Transverse colon (tissue), 4 donors: ENCODE measurements around the gene VGLL4. TPM values are rescaled to one million over a fixed set of nuclear protein-coding genes. Genes with fewer than 3 reads are reported as not detected.

Experiments used
- DNase-seq: peaks from one replicate; pipeline ENCODE4 v3.0.0-alpha.2; 2019
- H3K27ac ChIP-seq, 4 donors: fragments of 200-600 bp; sonication (generic); 2 replicates each; pipeline ENCODE4 v1.5.1; 2016 to 2018; ENCODE audit warnings: inconsistent platforms in 4 of 4
- H3K27me3 ChIP-seq: fragments of 200-600 bp; sonication (generic); 2 replicates; pipeline ENCODE4 v1.5.1; 2017; ENCODE audit warnings: inconsistent platforms
- H3K36me3 ChIP-seq, 4 donors: fragments of 200-600 bp; sonication (generic); 2 replicates each; pipeline ENCODE4 v1.5.1; 2017 to 2019; ENCODE audit warnings: inconsistent platforms in 4 of 4
- H3K4me1 ChIP-seq, 4 donors: fragments of 200-600 bp; sonication (generic); 2 replicates each; pipeline ENCODE4 v1.5.1; 2017 to 2020; ENCODE audit warnings: inconsistent platforms in 4 of 4
- H3K4me3 ChIP-seq, 4 donors: fragments of 200-600 bp; sonication (generic); 1 replicate in 1 of 4; 2 replicates in 3 of 4; pipeline versions ENCODE4 v1.5.1 to v1.6.1; 2017 to 2019; ENCODE audit warnings: inconsistent platforms in 4 of 4
- H3K9me3 ChIP-seq, 2 donors: fragments of 200-600 bp; sonication (generic); 2 replicates each; pipeline ENCODE4 v1.5.1; 2017 to 2019; ENCODE audit warnings: inconsistent platforms in 2 of 2
- EP300 ChIP-seq: sonication (generic); formaldehyde crosslinking; IDR thresholded peaks from one replicate; pipeline ENCODE4 v1.6.1; 2017; ENCODE audit warnings: antibody characterized with exemption, low read depth
- POLR2A ChIP-seq: fragments of 450-650 bp; IDR thresholded peaks from one replicate; pipeline ENCODE4 v1.6.1; 2016; ENCODE audit warnings: antibody characterized with exemption, mild to moderate bottlenecking, moderate library complexity
- POLR2AphosphoS5 ChIP-seq, 3 donors: sonication (generic); formaldehyde crosslinking; IDR thresholded peaks; one replicate each; pipeline ENCODE4 v1.6.1; 2016; ENCODE audit warnings: antibody characterized with exemption in 3 of 3
- WGBS, 2 donors: methylation state at CpG; one replicate each; pipeline ENCODE4 v1.1.5; 2018; ENCODE audit warnings: low coverage in 1 of 2; 5-methylcytosine and 5-hydroxymethylcytosine counted together
- in situ Hi-C, 4 donors: fragments of 200-750 bp; cut with MboI; loops; one replicate each; pipeline versions ENCODE4 v1.15.0 to v1.15.1; 2017; ENCODE audit warnings: low sequenced_read_pairs in 3 of 4, low pct_ligation_motif_present in 1 of 4, low pct_unique_long_range_greater_than_20kb in 1 of 4
- intact Hi-C: fragments of 100-400 bp; cut with DNase I; formaldehyde crosslinking; loops from one replicate; pipeline ENCODE4 v1.15.1; 2023; ENCODE audit warnings: low total_unique reads
- total RNA-seq, 4 donors: library from RNA; depleted of rRNA; stranded (reverse); fragments of >200 nt; gene quantifications; one replicate each; pipeline ENCODE4 v1.1.0, GENCODE V29; 2016
- TF ChIP-seq, protein P1 (sequence below), 5 experiments: fragments of 200-600 bp in 3 of 5; fragments of 450-650 bp in 2 of 5; sonication (generic) in 3 of 5; IDR thresholded peaks; 1 replicate in 2 of 5; 2 replicates in 3 of 5; pipeline ENCODE4 v1.5.1; 2016 to 2017; ENCODE audit warnings: antibody characterized with exemption in 5 of 5, inconsistent platforms in 3 of 5, mild to moderate bottlenecking in 2 of 5, moderate library complexity in 1 of 5

VGLL4 gene
- total RNA-seq, 4 donors from 2014 or later, result 67.3 to 175 (median 95.0) TPM

DNA sequence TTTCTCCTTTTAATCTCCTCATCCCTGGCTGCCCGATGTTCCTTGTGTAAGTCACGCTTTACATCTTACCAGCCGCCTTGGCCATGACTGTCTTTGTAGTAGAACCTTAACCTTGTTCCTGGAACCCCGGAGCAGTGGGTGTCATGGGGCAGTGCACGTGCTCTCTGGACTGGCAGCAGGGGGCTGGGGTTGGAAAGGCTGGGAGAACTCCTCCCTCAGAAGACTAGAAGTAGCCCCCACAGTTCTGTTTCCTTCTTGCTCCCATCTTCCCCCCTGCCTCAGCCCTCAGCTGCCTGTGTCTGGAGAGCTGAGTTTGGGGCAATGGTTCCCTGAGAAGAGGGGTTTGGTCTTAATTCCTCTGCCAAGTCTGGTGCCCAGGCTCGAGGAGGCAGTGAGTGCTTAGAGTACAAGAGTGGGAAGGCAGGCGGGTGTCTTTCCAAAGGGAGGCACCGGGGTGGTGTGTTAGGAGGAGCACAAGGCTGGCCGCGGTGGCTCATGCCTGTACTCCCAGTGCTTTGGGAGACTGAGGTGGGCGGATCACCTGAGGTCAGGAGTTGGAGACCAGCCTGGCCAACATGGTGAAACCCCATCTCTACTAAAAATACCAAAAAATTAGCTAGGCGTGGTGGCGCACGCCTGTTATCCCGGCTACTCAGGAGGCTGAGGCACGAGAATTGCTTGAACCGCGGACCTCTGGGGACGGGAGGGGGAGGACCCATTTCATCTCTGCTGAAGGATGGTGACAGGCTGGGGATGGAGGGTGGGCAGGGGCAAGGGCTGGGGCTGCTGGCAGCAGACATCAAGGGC, 100.4 kb downstream of the VGLL4 start:
- no peak overlapping the region for H3K4me3 ChIP-seq
- no peaks in the 10 kb centered on the region for H3K9me3 ChIP-seq
- no peak overlapping the region for H3K27ac ChIP-seq
- in situ Hi-C loops, result no loop called here
- 90 to 94% methylated on average over 6 to 19 of the region's 19 CpGs for WGBS, 2 donors
- H3K27me3 ChIP-seq, result no peaks in the 10 kb centered on the region
- TF ChIP-seq, protein P1, sequence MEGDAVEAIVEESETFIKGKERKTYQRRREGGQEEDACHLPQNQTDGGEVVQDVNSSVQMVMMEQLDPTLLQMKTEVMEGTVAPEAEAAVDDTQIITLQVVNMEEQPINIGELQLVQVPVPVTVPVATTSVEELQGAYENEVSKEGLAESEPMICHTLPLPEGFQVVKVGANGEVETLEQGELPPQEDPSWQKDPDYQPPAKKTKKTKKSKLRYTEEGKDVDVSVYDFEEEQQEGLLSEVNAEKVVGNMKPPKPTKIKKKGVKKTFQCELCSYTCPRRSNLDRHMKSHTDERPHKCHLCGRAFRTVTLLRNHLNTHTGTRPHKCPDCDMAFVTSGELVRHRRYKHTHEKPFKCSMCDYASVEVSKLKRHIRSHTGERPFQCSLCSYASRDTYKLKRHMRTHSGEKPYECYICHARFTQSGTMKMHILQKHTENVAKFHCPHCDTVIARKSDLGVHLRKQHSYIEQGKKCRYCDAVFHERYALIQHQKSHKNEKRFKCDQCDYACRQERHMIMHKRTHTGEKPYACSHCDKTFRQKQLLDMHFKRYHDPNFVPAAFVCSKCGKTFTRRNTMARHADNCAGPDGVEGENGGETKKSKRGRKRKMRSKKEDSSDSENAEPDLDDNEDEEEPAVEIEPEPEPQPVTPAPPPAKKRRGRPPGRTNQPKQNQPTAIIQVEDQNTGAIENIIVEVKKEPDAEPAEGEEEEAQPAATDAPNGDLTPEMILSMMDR (IDR thresholded peaks at IDR 0.05), result no peak
- TF ChIP-seq EP300, result no peak
- TF ChIP-seq POLR2AphosphoS5 (IDR thresholded peaks at IDR 0.05), result no peak
- TF ChIP-seq POLR2A, result no peak
- no peaks in the 10 kb centered on the region for H3K36me3 ChIP-seq
- H3K4me1 ChIP-seq, result peaks cover 0 to 11% (median 2%) of the 10 kb centered on the region in 4 donors
- no peak for DNase-seq
- intact Hi-C loops, result no loop called here

DNA sequence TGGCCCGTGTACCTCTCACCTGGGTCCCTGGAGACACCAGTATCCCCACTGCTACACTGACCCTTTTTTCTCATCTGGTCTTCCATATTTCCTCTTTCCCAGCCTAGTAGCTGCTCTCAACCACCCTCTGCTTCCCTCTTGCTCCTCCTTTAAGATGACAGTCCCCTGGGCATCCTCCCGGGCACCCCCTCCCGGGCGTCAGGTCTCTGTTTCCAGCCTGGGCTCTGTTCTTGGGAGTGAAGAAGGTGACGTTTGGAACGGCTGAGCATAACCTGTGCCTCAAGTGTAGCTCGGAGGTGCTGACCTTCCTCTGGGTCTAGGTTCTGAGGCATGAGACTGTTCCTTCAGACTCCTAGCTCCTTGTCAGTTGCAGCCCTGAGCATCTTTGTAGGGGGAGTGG, 101.2 kb downstream of the VGLL4 start:
- no peaks in the 10 kb centered on the region for H3K36me3 ChIP-seq
- no peak overlapping the region for H3K4me3 ChIP-seq
- no peaks in the 10 kb centered on the region for H3K9me3 ChIP-seq
- peaks cover 0 to 11% (median 2%) of the 10 kb centered on the region in 4 donors for H3K4me1 ChIP-seq
- H3K27ac ChIP-seq, result no peak overlapping the region
- no peaks in the 10 kb centered on the region for H3K27me3 ChIP-seq
- intact Hi-C loops, result no loop called here
- TF ChIP-seq POLR2A, result no peak
- TF ChIP-seq, protein P1 (IDR thresholded peaks at IDR 0.05), result no peak
- no peak for TF ChIP-seq EP300
- TF ChIP-seq POLR2AphosphoS5 (IDR thresholded peaks at IDR 0.05), result no peak
- in situ Hi-C loops, result no loop called here
- 91 to 100% methylated on average over 2 to 7 of the region's 7 CpGs for whole genome bisulfite sequencing, 2 donors
- DNase-seq, result no peak

DNA sequence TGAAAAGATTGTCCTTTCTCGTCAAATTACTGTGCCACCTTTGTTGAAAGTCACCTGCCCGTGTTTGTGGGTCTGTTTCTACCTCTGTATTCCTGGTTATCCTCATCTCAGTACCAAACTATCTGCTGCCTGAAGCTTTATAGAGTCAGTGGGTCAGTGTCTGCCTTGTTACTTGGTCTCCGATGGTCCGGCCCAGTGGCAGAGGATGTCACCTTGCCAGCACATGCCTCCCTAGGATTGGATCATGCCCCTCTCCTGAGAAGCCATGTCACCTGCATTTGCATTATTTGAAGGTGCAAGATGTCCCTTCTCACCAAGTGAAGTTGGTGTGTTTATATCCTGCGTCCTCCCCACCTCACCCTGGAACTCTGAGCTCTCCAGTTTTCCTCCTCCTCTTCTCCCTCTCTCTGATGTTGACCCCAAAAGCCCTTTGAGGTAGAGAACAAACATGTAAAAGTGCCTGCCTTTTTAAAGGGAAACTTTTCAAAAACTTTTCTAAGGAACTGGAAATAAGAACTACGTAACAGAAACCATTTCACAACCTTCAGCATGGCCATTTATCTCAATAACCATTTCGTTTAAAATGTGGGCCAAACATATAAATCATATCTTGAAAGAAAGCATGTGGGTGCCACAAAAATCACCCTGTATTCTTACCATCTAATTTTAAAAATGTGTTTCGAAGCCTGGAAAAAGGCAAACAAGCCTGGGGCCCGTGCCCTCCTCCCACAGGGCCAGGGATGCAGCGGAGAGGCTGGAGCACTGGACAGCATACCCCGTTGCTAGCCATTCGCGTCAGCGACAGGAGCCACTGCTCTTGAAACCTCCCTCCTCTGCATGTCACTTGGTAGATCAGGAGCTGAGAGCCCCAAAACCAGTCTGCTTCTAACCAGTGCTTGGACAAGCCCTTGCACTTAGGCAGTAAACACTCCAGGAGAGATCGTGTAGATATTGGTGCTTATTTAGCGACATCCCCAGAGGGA, 102.1 kb downstream of the VGLL4 start:
- Histone ChIP-seq H3K27ac (peak overlapping the region in 2 of 4 donors; percentile 22 to 37), H3K4me1 (peaks cover 0 to 11% (median 2%) of the 10 kb centered on the region in 4 donors), H3K9me3 (no peaks in the 10 kb centered on the region), H3K36me3 (no peaks in the 10 kb centered on the region), H3K27me3 (no peaks in the 10 kb centered on the region), H3K4me3 (no peak overlapping the region)
- in situ Hi-C loops, result no loop called here
- TF ChIP-seq, protein P1 (IDR thresholded peaks at IDR 0.05), result no peak
- peak in 2 of 3 donors; percentile 37 to 52 for TF ChIP-seq POLR2AphosphoS5 (IDR thresholded peaks at IDR 0.05)
- intact Hi-C loops, result no loop called here
- no peak for DNase-seq
- WGBS, 2 donors, result 75 to 84% methylated on average over 10 to 16 of the region's 16 CpGs

DNA sequence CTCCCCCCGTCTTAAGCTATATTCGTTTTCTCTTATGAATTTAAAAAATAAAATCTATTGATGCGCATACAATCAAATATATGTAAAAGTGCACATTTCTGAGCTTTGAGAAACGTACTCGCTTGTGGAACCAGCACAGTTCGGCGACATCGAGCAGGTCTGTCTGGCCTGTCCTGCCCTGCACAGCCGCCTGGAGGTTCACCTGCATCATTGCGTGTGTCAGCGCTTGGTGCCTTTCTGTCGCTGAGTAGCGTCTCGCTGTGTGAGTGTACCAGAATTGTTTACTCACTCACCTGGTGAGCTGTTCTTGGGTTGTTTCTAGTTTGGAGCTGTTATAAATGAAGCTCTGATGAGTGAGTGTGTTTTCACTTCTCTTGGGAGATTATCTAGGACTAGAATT, 104.0 kb downstream of the VGLL4 start:
- TF ChIP-seq POLR2A (no peak), POLR2AphosphoS5 (IDR thresholded peaks at IDR 0.05) (no peak), EP300 (no peak)
- TF ChIP-seq, protein P1 (IDR thresholded peaks at IDR 0.05), result no peak
- in situ Hi-C loops, result no loop called here
- 95 to 97% methylated on average over 7 to 14 of the region's 14 CpGs for WGBS, 2 donors

More for the DNA sequence above, 104.0 kb downstream of the VGLL4 start:
- H3K27me3 ChIP-seq, result no peaks in the 10 kb centered on the region
- no peak for DNase-seq
- peaks cover 0 to 6% (median under 1%) of the 10 kb centered on the region in 4 donors for H3K4me1 ChIP-seq
- intact Hi-C loops, result no loop called here
- no peak overlapping the region for H3K27ac ChIP-seq
- no peak overlapping the region for H3K4me3 ChIP-seq
- H3K9me3 ChIP-seq, result no peaks in the 10 kb centered on the region
- H3K36me3 ChIP-seq, result no peaks in the 10 kb centered on the region
